ENCODE data around the gene ZNF277.
"Not testable (repeated sequence)": the region's sequence is repeated elsewhere in the genome, so short reads cannot be mapped to it uniquely, and the experiment has no call there.

Gene ZNF277

DNA sequence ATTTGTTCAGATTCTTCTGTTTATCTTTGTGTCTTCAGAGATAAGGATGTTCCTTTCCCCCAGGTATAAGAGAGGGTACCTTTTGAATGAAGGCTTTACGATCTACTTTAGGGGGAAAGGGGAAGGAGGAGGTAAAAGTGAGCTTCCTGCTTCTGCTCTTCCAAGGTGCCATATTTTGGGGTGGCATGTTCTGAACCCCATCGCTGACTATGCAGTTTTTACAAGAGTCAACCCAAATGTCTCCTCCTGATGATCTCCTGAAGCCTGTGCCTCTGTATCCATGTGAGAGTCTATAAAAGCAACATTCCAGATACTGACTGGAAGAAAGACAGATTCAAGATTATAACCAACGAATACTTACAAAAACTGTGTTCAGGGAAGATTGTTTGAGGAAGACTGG is 102.5 kb downstream of the ZNF277 start:
- TF ChIP-seq, protein P1, sequence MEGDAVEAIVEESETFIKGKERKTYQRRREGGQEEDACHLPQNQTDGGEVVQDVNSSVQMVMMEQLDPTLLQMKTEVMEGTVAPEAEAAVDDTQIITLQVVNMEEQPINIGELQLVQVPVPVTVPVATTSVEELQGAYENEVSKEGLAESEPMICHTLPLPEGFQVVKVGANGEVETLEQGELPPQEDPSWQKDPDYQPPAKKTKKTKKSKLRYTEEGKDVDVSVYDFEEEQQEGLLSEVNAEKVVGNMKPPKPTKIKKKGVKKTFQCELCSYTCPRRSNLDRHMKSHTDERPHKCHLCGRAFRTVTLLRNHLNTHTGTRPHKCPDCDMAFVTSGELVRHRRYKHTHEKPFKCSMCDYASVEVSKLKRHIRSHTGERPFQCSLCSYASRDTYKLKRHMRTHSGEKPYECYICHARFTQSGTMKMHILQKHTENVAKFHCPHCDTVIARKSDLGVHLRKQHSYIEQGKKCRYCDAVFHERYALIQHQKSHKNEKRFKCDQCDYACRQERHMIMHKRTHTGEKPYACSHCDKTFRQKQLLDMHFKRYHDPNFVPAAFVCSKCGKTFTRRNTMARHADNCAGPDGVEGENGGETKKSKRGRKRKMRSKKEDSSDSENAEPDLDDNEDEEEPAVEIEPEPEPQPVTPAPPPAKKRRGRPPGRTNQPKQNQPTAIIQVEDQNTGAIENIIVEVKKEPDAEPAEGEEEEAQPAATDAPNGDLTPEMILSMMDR (conservative IDR thresholded peaks at IDR 0.05; ENCODE audit: low read depth, low read length), result no peak
- DNase-seq (ENCODE audit: low read depth), result no peak
- H3K4me3 ChIP-seq (ENCODE audit: low read length), result no peak overlapping the region

DNA sequence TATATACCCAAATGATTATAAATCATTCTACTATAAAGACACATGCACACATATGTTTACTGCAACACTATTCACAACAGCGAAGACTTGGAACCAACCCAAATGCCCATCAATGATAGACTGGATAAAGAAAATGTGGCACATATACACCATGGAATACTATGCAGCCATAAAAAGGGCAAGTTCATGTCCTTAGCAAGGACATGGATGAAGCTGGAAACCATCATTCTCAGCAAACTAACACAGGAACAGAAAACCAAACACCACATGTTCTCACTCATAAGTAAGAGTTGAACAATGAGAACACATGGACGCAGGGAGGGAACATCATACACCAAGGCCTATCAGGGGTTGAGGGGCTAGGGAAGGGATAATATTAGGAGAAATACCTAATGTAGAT is 110.3 kb downstream of the ZNF277 start:
- not testable (repeated sequence) for DNase-seq (ENCODE audit: low read depth); H3K4me3 ChIP-seq (ENCODE audit: low read length)

DNA sequence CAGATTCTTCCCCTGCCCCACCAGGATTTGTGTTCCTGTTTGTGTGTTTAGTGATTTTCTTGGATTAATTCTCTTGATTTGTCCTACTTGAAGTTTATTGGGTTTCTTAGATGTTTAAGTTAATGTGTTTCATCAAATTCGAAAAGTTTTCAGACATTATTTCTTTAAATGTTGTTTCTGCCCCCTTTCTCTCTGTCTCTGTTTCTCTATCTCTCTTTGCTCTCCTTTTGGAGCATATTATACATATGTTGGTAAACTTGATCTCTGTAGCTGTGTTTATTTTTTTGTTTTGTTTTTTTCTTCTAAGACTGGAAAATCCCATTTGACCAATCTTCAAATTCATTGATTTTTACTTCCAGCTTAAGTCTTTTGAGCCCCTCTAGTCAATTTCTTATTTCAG is 115.6 kb downstream of the ZNF277 start:
- TF ChIP-seq, protein P1 (conservative IDR thresholded peaks at IDR 0.05; ENCODE audit: low read depth, low read length), result no peak
- no peak for DNase-seq (ENCODE audit: low read depth)
- no peak overlapping the region for H3K4me3 ChIP-seq (ENCODE audit: low read length)

DNA sequence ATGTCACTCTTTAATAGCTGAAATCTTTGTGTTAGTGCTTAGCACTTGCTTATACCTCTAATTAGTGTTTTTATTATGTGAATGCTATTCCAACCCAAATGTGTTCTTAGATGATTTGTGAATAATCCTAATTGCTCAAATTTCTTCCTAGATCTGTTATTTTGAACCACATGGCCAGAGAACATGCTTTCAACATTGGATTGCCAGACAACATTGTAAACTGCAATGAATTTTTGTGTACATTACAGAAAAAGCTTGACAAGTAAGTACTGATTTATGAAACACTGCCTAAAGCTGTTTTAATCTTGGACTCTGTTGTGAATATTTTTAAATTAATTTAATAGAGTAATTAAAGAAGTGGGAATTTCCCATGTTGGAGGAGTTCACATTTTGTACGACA is 121.1 kb downstream of the ZNF277 start:
- no peak overlapping the region for H3K4me3 ChIP-seq (ENCODE audit: low read length)
- no peak for DNase-seq (ENCODE audit: low read depth)
- TF ChIP-seq, protein P1 (conservative IDR thresholded peaks at IDR 0.05; ENCODE audit: low read depth, low read length), result no peak

DNA sequence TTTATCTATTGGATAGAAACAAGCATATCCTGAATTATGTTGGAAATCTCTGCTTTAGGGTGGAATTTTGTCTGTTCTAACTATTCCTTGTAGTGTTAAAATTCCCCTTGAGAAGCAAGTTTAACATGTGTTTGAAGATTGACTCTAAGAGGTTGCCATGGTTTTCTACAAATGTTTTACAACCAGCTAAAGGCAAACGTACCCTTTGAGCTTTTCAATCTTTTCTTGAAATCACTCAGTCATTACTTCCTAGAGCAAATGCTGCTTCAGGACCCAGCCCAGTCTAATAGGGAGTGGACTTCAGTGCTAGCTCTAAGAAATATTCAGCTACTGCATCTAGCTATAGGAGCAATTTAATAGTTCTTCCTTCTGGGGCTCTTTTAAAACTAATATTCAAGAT is 125.0 kb downstream of the ZNF277 start:
- TF ChIP-seq, protein P1 (conservative IDR thresholded peaks at IDR 0.05; ENCODE audit: low read depth, low read length), result no peak
- no peak for DNase-seq (ENCODE audit: low read depth)
- H3K4me3 ChIP-seq (ENCODE audit: low read length), result no peak overlapping the region

DNA sequence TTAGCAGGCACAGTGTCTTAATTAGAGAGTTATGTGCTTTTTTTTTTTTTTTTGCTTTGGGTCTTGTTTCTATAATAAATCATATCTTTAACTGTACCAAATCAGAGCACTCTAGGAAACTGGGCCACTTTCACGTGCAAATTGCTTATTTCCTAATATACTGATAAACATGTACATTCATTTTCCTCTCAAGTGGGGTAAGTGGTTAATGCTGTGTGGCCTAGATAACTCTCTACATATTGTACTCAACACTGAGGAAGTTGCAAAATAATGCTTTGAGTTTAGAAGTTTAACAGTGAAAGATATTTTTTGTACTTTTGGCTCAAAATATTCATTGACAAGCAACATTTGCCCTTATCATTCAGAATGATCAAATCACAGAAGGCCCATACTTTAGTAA is 127.9 kb downstream of the ZNF277 start:
- H3K4me3 ChIP-seq (ENCODE audit: low read length), result no peak overlapping the region
- DNase-seq (ENCODE audit: low read depth), result no peak
- TF ChIP-seq, protein P1 (conservative IDR thresholded peaks at IDR 0.05; ENCODE audit: low read depth, low read length), result no peak

DNA sequence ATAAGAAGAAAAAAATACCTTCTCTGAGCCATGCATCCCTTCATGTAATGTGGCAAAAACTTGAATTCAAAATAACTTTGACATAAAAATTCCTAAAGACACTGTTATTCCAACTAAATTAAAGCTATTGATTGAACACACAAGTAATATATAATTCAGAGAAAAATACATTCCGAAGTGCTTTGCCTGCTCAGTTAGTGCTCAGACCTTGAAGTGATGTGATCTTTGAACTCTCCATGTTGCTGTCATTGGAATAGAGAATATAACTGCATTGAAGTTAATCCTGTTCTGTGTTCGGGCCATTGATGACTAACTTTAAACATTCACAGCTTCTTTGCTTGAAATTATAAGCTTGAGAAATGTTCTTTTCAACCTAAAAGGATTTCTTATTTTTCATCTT is 129.8 kb downstream of the ZNF277 start:
- TF ChIP-seq, protein P1 (conservative IDR thresholded peaks at IDR 0.05; ENCODE audit: low read depth, low read length), result no peak
- H3K4me3 ChIP-seq (ENCODE audit: low read length), result no peak overlapping the region
- DNase-seq (ENCODE audit: low read depth), result no peak
